Body of pancreas (tissue), 4 donors: ENCODE data around the gene RUVBL2. TPM values are rescaled to one million over a fixed set of nuclear protein-coding genes. Genes with fewer than 3 reads are reported as not detected.

Experiments
- ATAC-seq: fragments of 150-250 bp; one replicate; pipeline ENCODE4 v1.9.1; 2016
- DNase-seq, 4 donors: peaks; one replicate each; pipeline ENCODE4 v3.0.0-alpha.2; 2019
- H3K27ac ChIP-seq, 4 donors: fragments of 200-600 bp; sonication (generic); 1 replicate in 3 of 4; 2 replicates in 1 of 4; pipeline versions ENCODE4 v1.5.1 to v1.6.1; 2016 to 2019; ENCODE audit warnings: mild to moderate bottlenecking in 1 of 4, mixed read lengths in 1 of 4, moderate library complexity in 1 of 4
- H3K27me3 ChIP-seq, 2 donors: fragments of 200-600 bp; sonication (generic); one replicate each; pipeline ENCODE4 v1.6.0; 2016; ENCODE audit warnings: mild to moderate bottlenecking in 1 of 2
- H3K36me3 ChIP-seq, 2 donors: fragments of 200-600 bp; sonication (generic); replicated peaks in 1 of 2; 2 replicates each; pipeline ENCODE4 v1.5.1; 2016; ENCODE audit warnings: low read depth in 2 of 2; ENCODE audit not compliant: insufficient read depth in 1 of 2
- H3K4me1 ChIP-seq: fragments of 200-600 bp; sonication (generic); one replicate; pipeline ENCODE4 v1.6.0; 2016
- H3K4me3 ChIP-seq, 2 donors: fragments of 200-600 bp; sonication (generic); 1 replicate in 1 of 2; 2 replicates in 1 of 2; pipeline ENCODE4 v1.5.1; 2016 to 2019
- H3K9me3 ChIP-seq, 3 donors: fragments of 200-600 bp; sonication (generic); 1 replicate in 2 of 3; 2 replicates in 1 of 3; pipeline ENCODE4 v1.5.1; 2016
- CTCF ChIP-seq, 7 experiments: fragments of 450-650 bp in 4 of 7; fragments of 200-600 bp in 3 of 7; sonication (generic) in 3 of 7; IDR thresholded peaks; one replicate each; pipeline ENCODE4 v1.5.1; 2016 to 2019; ENCODE audit warnings: antibody characterized with exemption in 7 of 7
- POLR2A ChIP-seq, 3 donors: fragments of 450-650 bp; IDR thresholded peaks; one replicate each; pipeline ENCODE4 v1.6.1; 2016; ENCODE audit warnings: antibody characterized with exemption in 3 of 3, mild to moderate bottlenecking in 2 of 3
- WGBS, 2 donors: methylation state at CpG; one replicate each; pipeline ENCODE4 v1.1.5; 2017; 5-methylcytosine and 5-hydroxymethylcytosine counted together
- intact Hi-C: fragments of 100-400 bp; cut with DNase I; formaldehyde crosslinking; loops from one replicate; pipeline ENCODE4 v1.15.1; 2023
- total RNA-seq, 2 donors: library from RNA; depleted of rRNA; stranded (reverse); fragments of >200 nt; gene quantifications; one replicate each; pipeline ENCODE4 v1.1.0, GENCODE V29; 2016

The RUVBL2 gene
- total RNA-seq, 2 donors from 2014 or later: 46.5 to 47.2 TPM

- Histone ChIP-seq H3K27ac (no peak overlapping the region), H3K4me1 (peaks cover 29% of the 10 kb centered on the region), H3K27me3 (no peaks in the 10 kb centered on the region), H3K36me3 (no peaks in the 10 kb centered on the region), H3K4me3 (no peak overlapping the region), H3K9me3 (no peaks in the 10 kb centered on the region)
- intact Hi-C loops: no loop called here
- ATAC-seq (no peak), DNase-seq (peak in 1 of 4 donors; percentile 24)
- TF ChIP-seq POLR2A (IDR thresholded peaks at IDR 0.05) (no peak), CTCF (IDR thresholded peaks at IDR 0.05) (no peak)
- WGBS, 2 donors: 89 to 96% methylated on average over 19 of the region's 19 CpGs
Measured at GRCh38 chr19:48961051-48961649, 32.5 kb upstream of the RUVBL2 start.

GRCh38 chr19:48961673-48962028 is 32.0 kb upstream of the RUVBL2 start:
- peak overlapping the region in 3 of 4 donors; percentile 26 to 89 (median 48) for H3K27ac ChIP-seq
- no peaks in the 10 kb centered on the region for H3K27me3 ChIP-seq
- TF ChIP-seq CTCF (IDR thresholded peaks at IDR 0.05) (no peak), POLR2A (IDR thresholded peaks at IDR 0.05) (no peak)
- H3K4me1 ChIP-seq: peaks cover 32% of the 10 kb centered on the region
- no peaks in the 10 kb centered on the region for H3K36me3 ChIP-seq
- 69 to 90% methylated on average over 5 to 11 of the region's 12 CpGs for WGBS, 2 donors
- ATAC-seq: no peak
- DNase-seq: no peak
- intact Hi-C loops: no loop called here
- no peak overlapping the region for H3K4me3 ChIP-seq
- H3K9me3 ChIP-seq: no peaks in the 10 kb centered on the region

- H3K27me3 ChIP-seq: no peaks in the 10 kb centered on the region
- peak; percentile 26 to 78 (median 41) for DNase-seq
- peak overlapping the region in 3 of 4 donors; percentile 26 to 89 (median 48) for H3K27ac ChIP-seq
- H3K4me3 ChIP-seq: no peak overlapping the region
- ATAC-seq: no peak
- H3K36me3 ChIP-seq: no peaks in the 10 kb centered on the region
- TF ChIP-seq CTCF (IDR thresholded peaks at IDR 0.05) (no peak), POLR2A (IDR thresholded peaks at IDR 0.05) (peak in 1 of 3 donors; percentile 68)
- H3K9me3 ChIP-seq: no peaks in the 10 kb centered on the region
- intact Hi-C loops: no loop called here
- peaks cover 38% of the 10 kb centered on the region for H3K4me1 ChIP-seq
- 56 to 84% methylated on average over 13 to 22 of the region's 22 CpGs for WGBS, 2 donors
Measured at GRCh38 chr19:48962029-48962848, 31.4 kb upstream of the RUVBL2 start.

GRCh38 chr19:48962849-48963165 is 30.9 kb upstream of the RUVBL2 start:
- intact Hi-C loops: no loop called here
- H3K27me3 ChIP-seq: no peaks in the 10 kb centered on the region
- ATAC-seq (no peak), DNase-seq (no peak)
- H3K27ac ChIP-seq: peak overlapping the region in 2 of 4 donors; percentile 89 to 94
- H3K4me1 ChIP-seq: peaks cover 39% of the 10 kb centered on the region
- 59 to 61% methylated on average over 5 of the region's 7 CpGs for WGBS, 2 donors
- TF ChIP-seq POLR2A (IDR thresholded peaks at IDR 0.05) (no peak), CTCF (IDR thresholded peaks at IDR 0.05) (no peak)
- no peak overlapping the region for H3K4me3 ChIP-seq
- H3K9me3 ChIP-seq: no peaks in the 10 kb centered on the region
- no peaks in the 10 kb centered on the region for H3K36me3 ChIP-seq
